Fibroblast of the aortic adventitia (primary cell): ENCODE results near the gene DRAXIN. TPM values are rescaled to one million over a fixed set of nuclear protein-coding genes. Genes with fewer than 3 reads are reported as not detected.

ENCODE experiments used
- DNase-seq: peaks from one replicate; pipeline ENCODE4 v3.0.0-alpha.2; 2010; ENCODE audit warnings: low read depth
- H3K4me3 ChIP-seq: 2 replicates; pipeline ENCODE4 v1.5.1; 2011; ENCODE audit warnings: low read depth, mild to moderate bottlenecking, control low read depth, low read length, moderate library complexity
- total RNA-seq: library from RNA; depleted of rRNA; stranded (reverse); fragments of >200 nt; gene quantifications from 2 replicates; pipeline ENCODE4 v1.2.3, GENCODE V29; 2012; ENCODE audit warnings: low replicate concordance
- TF ChIP-seq, protein P1 (sequence below): IDR thresholded peaks from 2 replicates; pipeline ENCODE4 v1.5.1; 2011; ENCODE audit warnings: mild to moderate bottlenecking, low read length, control low read depth, inconsistent platforms; ENCODE audit not compliant: insufficient read depth

Gene DRAXIN
- total RNA-seq, 1 donor: 2.4 TPM

DNA sequence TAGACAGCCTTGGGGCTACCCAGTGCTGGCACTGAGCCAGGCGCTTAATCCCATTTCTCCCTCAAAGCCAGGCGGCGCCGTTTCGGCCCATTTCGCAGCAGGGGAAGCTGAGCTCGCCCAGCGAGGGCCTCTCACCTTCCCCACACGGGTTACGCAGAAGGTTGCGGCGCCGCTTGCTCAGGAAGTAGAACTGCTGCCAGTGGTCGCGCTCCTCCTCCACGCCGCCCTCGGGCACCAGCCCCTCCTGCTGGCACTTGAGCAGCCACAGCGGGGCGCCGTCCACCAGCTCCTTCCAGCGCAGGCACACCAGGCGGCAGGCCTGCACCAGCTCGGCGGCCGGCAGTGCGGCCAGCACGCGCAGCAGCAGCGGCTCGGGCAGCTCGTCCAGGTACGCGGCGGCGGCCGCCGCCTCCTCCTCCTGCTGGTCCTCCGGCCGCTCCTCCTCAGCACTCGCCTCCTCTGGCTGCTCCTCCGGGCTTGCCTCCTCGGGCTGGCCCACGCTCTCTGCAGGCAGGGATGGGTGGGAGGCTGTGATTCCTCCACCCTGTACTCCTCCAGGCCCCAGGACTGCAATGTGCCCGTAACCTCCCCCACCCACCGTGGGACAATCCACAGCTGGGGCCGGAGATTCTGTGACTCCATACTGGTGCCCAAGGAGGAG lies 41.0 kb upstream of the DRAXIN start:
- peak; percentile 50 for DNase-seq
- TF ChIP-seq, protein P1, sequence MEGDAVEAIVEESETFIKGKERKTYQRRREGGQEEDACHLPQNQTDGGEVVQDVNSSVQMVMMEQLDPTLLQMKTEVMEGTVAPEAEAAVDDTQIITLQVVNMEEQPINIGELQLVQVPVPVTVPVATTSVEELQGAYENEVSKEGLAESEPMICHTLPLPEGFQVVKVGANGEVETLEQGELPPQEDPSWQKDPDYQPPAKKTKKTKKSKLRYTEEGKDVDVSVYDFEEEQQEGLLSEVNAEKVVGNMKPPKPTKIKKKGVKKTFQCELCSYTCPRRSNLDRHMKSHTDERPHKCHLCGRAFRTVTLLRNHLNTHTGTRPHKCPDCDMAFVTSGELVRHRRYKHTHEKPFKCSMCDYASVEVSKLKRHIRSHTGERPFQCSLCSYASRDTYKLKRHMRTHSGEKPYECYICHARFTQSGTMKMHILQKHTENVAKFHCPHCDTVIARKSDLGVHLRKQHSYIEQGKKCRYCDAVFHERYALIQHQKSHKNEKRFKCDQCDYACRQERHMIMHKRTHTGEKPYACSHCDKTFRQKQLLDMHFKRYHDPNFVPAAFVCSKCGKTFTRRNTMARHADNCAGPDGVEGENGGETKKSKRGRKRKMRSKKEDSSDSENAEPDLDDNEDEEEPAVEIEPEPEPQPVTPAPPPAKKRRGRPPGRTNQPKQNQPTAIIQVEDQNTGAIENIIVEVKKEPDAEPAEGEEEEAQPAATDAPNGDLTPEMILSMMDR: peak; percentile 56

DNA sequence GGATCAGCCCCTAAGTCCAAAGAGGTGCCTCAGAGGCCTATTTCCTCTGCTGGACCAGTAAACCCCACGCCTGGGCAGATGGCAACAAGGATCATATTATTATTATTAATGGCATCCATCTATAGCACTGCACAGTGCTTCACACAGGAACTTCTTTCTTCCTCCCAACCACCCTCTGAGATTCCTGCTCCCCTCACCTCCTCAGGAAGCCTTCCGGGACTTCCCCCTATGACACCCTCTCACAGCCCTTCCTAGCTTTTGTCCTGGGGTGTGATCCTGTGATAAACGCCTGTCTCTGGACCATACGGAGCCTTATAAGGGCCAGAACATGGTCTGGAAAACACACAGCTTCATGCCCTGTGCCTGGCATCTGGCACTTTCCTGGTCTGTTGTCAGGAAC lies 40.5 kb upstream of the DRAXIN start:
- H3K4me3 ChIP-seq: no peak overlapping the region
- TF ChIP-seq, protein P1: no peak
- DNase-seq: no peak

More for the DNA sequence above, 41.0 kb upstream of the DRAXIN start:
- no peak overlapping the region for H3K4me3 ChIP-seq

DNA sequence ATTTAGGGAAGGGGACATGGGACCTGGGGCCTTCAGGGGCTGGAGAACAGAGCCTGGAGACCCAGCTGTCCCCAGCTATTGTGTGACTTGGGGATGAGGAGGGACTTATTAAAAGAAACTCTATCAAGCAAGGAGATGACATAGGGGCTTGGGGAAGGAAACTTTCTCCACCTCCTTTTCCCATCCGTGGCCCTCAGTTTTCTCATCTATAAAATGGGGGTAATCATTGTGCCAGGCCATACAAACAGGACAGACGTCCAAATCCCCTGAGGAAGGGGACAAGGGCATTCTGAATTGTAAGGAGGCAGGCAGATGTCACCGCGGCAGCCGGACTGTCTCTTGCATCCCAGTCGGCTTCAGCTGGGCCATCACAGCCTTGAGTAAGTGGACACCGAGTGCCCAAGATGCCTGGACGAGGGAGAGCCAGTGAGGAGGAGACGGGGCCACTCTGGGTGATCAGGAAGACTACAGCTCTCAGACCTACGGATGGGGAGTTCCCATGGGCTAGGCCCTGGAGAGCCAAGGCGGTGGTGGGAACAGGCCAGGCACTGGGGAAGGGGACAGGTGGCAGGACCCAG lies 39.2 kb upstream of the DRAXIN start:
- no peak for DNase-seq
- no peak overlapping the region for H3K4me3 ChIP-seq
- TF ChIP-seq, protein P1: no peak

DNA sequence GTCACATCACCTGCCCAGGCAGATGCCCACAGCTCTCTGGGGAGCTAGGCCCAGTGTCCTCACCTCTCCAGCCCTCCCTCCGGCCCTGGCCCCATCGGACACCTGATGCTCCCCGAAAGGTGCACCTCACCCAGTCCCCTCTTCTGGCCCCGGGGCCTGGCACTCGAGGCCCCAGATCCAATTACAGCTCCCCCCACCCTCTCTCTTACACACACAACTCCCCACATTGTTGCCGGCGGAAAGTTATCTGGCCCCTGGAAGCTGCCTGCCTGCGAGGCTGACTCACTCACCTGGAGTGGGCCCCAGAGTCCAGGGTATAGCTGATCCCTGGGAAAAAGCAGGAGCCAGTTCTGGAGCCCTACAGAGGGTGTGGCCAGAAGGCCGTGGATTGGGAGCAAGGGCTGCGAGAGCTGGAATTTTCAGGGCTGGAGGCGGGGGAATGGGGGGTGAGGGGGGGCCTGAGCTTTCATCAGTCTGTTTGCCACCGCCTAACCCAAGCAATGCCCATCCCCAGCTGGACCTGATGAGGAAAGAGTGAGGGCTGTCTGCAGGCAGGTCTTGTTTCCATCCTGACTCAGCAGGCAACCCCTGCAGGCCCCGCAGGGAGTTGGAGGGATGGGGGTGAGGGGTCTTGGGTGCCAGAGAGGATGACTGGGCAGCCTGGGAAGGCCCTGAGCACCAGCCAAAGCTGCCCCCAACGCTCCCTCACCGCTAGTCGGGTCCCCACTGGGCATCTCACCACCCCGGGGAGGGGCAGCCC lies 38.2 kb upstream of the DRAXIN start:
- peak; percentile 46 for DNase-seq
- no peak overlapping the region for H3K4me3 ChIP-seq
- TF ChIP-seq, protein P1: no peak

DNA sequence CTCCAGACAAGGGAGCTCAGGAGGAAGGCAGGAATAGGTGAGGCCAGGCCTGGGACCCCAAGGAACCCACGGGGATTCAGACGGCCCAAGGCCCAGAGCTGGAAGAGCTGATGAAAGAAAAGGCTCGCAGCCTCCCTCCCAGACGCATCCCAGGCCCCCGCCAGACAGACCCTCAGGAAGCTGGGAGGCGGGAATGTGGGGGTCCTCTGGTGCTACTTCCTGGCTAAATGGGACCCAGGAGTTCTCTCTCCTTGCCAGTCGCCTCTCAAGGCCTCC lies 37.7 kb upstream of the DRAXIN start:
- TF ChIP-seq, protein P1: no peak
- no peak for DNase-seq
- peak overlapping the region; percentile 78 for H3K4me3 ChIP-seq

DNA sequence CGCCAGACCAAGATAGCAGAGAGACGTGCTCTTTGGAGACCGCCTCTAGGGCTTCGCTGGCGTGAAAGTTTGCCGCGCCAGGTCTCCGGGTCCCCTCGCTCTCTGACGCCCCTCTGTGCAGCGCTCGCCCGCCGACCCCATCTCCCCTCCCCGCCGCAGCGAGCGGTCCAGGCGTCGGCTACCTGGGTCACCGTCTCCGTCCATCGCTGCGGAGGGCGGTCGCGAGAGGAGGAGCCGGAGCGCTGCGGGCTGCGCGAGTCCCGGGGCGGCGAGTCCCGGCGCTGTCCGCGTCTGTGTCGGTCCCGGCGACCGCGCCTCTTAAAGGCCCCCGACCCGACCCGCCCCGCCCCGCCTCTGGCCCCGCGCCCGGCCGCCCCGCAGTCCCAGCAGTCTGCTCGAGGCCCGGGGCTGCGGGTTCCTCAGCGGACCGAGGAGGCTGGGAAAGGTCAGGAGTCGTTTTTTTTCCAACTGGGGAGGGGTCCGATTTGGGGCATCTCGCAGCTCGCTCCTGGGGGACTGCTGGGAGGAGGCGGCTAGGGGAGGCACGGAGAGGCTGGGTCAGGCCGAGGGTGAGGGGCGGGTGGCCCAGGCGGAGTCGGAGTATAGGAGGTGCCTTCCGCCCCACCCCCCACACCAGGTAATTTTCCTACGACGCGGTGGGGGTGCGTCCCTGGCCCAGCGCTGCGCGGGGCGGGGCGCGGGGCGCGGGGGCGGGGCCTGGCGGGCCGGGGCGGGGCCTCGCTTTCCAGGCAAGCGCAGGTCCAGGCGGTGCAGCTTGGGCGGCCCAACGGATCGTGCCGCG lies 37.2 kb upstream of the DRAXIN start, which contains the start of the genes FBXO2 and FBXO44:
Gene FBXO2, minus strand, starts transcription at position 293 of the 802 bp plus-strand sequence. Its CDS starts 89 bp downstream, at position 204.
Gene FBXO44, plus strand, starts transcription at position 741 of the 802 bp plus-strand sequence. CDS start 959 bp downstream, outside the sequence.
- DNase-seq: no peak
- H3K4me3 ChIP-seq: peak within 1 kb of the TSS; percentile 78
- TF ChIP-seq, protein P1: no peak
